Heart right ventricle (tissue), 16 donors: ENCODE data around the gene SULT2B1. TPM values are rescaled to one million over a fixed set of nuclear protein-coding genes. Genes with fewer than 3 reads are reported as not detected.

Experiments
- ATAC-seq, 8 donors: fragments of 200-7000 bp; cut with Tn5 transposase; one replicate each; pipeline ENCODE4 v1.9.1; 2020; ENCODE audit warnings: mild to moderate bottlenecking in 8 of 8, moderate library complexity in 8 of 8, moderate number of reproducible peaks in 1 of 8
- DNase-seq, 2 donors: peaks; one replicate each; pipeline ENCODE4 v3.0.0-alpha.2; 2020
- H3K27ac ChIP-seq, 10 donors: fragments of 200-600 bp; sonication (generic) in 2 of 10; one replicate each; pipeline versions ENCODE4 v1.5.0 to v1.8.0; 2020 to 2022; ENCODE audit warnings: mild to moderate bottlenecking in 3 of 10
- H3K27me3 ChIP-seq, 7 donors: fragments of 200-600 bp; one replicate each; pipeline ENCODE4 v1.8.0; 2021 to 2022; ENCODE audit warnings: mild to moderate bottlenecking in 2 of 7
- H3K36me3 ChIP-seq, 9 donors: fragments of 200-600 bp; sonication (generic) in 1 of 9; one replicate each; pipeline versions ENCODE4 v1.5.0 to v1.8.0; 2020 to 2022; ENCODE audit warnings: mild to moderate bottlenecking in 2 of 9
- H3K4me1 ChIP-seq, 9 donors: fragments of 200-600 bp; sonication (generic) in 1 of 9; one replicate each; pipeline versions ENCODE4 v1.5.0 to v1.8.0; 2020 to 2022; ENCODE audit warnings: mild to moderate bottlenecking in 4 of 9
- H3K4me3 ChIP-seq, 10 donors: fragments of 200-600 bp; sonication (generic) in 2 of 10; one replicate each; pipeline versions ENCODE4 v1.5.0 to v1.8.0; 2020 to 2022; ENCODE audit warnings: mild to moderate bottlenecking in 7 of 10, moderate library complexity in 2 of 10
- H3K9me3 ChIP-seq, 11 donors: fragments of 200-600 bp in 10 of 11; sonication (generic) in 2 of 11; one replicate each; pipeline versions ENCODE4 v1.5.0 to v1.8.0; 2013 to 2022; ENCODE audit warnings: mild to moderate bottlenecking in 2 of 11, control low read depth in 1 of 11, moderate library complexity in 1 of 11
- CTCF ChIP-seq, 9 donors: fragments of 200-600 bp; sonication (generic) in 2 of 9; IDR thresholded peaks; one replicate each; pipeline versions ENCODE4 v1.5.0 to v1.8.0; 2021 to 2022; ENCODE audit warnings: antibody characterized with exemption in 9 of 9, mild to moderate bottlenecking in 5 of 9, moderate library complexity in 1 of 9
- WGBS, 2 donors: extraction: QIAGEN DNeasy Blood & Tissue Kit; methylation state at CpG; one replicate each; pipeline ENCODE4 v1.1.7; 2013; ENCODE audit warnings: inconsistent platforms in 1 of 2; 5-methylcytosine and 5-hydroxymethylcytosine counted together
- intact Hi-C, 10 donors: fragments of 100-400 bp; cut with DNase I; formaldehyde crosslinking; loops; one replicate each; pipeline versions ENCODE4 v1.11.1 to v1.14.2; 2022
- polyA plus RNA-seq, 2 donors: library from polyadenylated mRNA; stranded (reverse); fragments of 200-250 nt; gene quantifications; one replicate each; pipeline ENCODE4 v1.2.3, GENCODE V29; 2013
- total RNA-seq, 10 donors: library from RNA; stranded (reverse); fragmentation: NEBNext Ultra II Directional in 3 of 10; extraction: Animal tissue kit (Norgen Biotek cat#: 25700) in 3 of 10; gene quantifications; one replicate each; pipeline versions ENCODE4 v1.2.1 to v1.2.4, GENCODE V29; 2021 to 2023
- donor health status: Arrhythmogenic right ventricular cardiomyopathy.
- donor health status: ischemic (EF 13 %, LVEDD 7.1; RV severe dilation, severe dysfunction).
- donor health status: healthy with polysubstance abuse.
- donor health status: DM: no; HTN: yes; CAD: no.
- donor health status: DM: no; HTN: no; CAD: no.
- donor health status: ischemic (EF 25% LVEDD 6.9; RV normal size, moderate dysfunction).
- donor health status: ischemic (EF 25% LVEDD 5.7; RV mildly dilated, moderate dysfunction).
- donor health status: healthy.
- donor health status: DM: yes; HTN: yes; CAD: no.
- donor health status: Ischemic cardiomyopathy.
- donor health status: ischemic (EF 35%, LVEDD 5.7; RV mildly dilated, moderate dysfunction).
- donor health status: nonischemic (EF 11% LVEDD 7.7; RV severe dilation, severe dysfunction).
- donor health status: DM: yes; HTN: yes; CAD: no.
- donor health status: PGD.
- donor health status: ischemic (EF 29% LVEDD 5.4; RV normal size, mild dysfunction).
- donor health status: nonischemic (EF 23%, LVEDD 6.1; RV moderate dilation, normal function).

The SULT2B1 gene
- total and polyA plus RNA-seq, 12 donors, result 0.13 to 0.70 (median 0.42) TPM; not detected in 7

GRCh38 chr19:48560095-48560530 lies 8.1 kb downstream of the SULT2B1 start:
- no peak for TF ChIP-seq CTCF (IDR thresholded peaks at IDR 0.05)
- Histone ChIP-seq H3K9me3 (no peaks in the 10 kb centered on the region), H3K27me3 (peaks cover 0 to 35% (median 18%) of the 10 kb centered on the region in 7 donors), H3K27ac (no peak overlapping the region), H3K4me1 (peaks cover 0 to 4% (median 0%) of the 10 kb centered on the region in 9 donors), H3K4me3 (no peak overlapping the region), H3K36me3 (no peaks in the 10 kb centered on the region)
- no peak for ATAC-seq
- 85% methylated on average over 6 of the region's 6 CpGs for WGBS, 2 donors
- DNase-seq, result no peak
- intact Hi-C loops, result no loop called here

- peaks cover 0 to 4% (median 0%) of the 10 kb centered on the region in 9 donors for H3K4me1 ChIP-seq
- peaks cover 0 to 34% (median 18%) of the 10 kb centered on the region in 7 donors for H3K27me3 ChIP-seq
- intact Hi-C loops, result no loop called here
- H3K4me3 ChIP-seq, result no peak overlapping the region
- H3K9me3 ChIP-seq, result no peaks in the 10 kb centered on the region
- no peaks in the 10 kb centered on the region for H3K36me3 ChIP-seq
- DNase-seq, result no peak
- no peak for ATAC-seq
- no peak overlapping the region for H3K27ac ChIP-seq
- 87 to 94% methylated on average over 11 of the region's 11 CpGs for WGBS, 2 donors
- no peak for TF ChIP-seq CTCF (IDR thresholded peaks at IDR 0.05)
These were observed 9.4 kb downstream of the SULT2B1 start for GRCh38 chr19:48561412-48561811.

- ATAC-seq (no peak), DNase-seq (no peak)
- intact Hi-C loops, result no loop called here
- H3K9me3 ChIP-seq, result no peaks in the 10 kb centered on the region
- H3K4me3 ChIP-seq, result no peak overlapping the region
- no peak overlapping the region for H3K27ac ChIP-seq
- peaks cover 0 to 13% (median 3%) of the 10 kb centered on the region in 7 donors for H3K27me3 ChIP-seq
- peaks cover 0 to 14% (median 8%) of the 10 kb centered on the region in 9 donors for H3K4me1 ChIP-seq
- TF ChIP-seq CTCF (IDR thresholded peaks at IDR 0.05), result no peak
- no peaks in the 10 kb centered on the region for H3K36me3 ChIP-seq
- WGBS, 2 donors, result 83 to 84% methylated on average over 7 of the region's 7 CpGs
These were observed 13.1 kb downstream of the SULT2B1 start for GRCh38 chr19:48565090-48565489.

- peak; percentile 80 to 84 for DNase-seq
- peak; percentile 95 to 100 (median 98) for ATAC-seq
- H3K36me3 ChIP-seq, result no peaks in the 10 kb centered on the region
- intact Hi-C loops, result no loop called here
- H3K9me3 ChIP-seq, result no peaks in the 10 kb centered on the region
- no peak for TF ChIP-seq CTCF (IDR thresholded peaks at IDR 0.05)
- peaks cover 0 to 14% (median 8%) of the 10 kb centered on the region in 9 donors for H3K4me1 ChIP-seq
- peak overlapping the region in 9 of 10 donors; percentile 16 to 76 (median 65) for H3K27ac ChIP-seq
- H3K4me3 ChIP-seq, result peak overlapping the region in 1 of 10 donors; percentile 17
- peaks cover 0 to 6% (median 0%) of the 10 kb centered on the region in 7 donors for H3K27me3 ChIP-seq
- 2 to 6% methylated on average over 19 of the region's 19 CpGs for WGBS, 2 donors
These were observed 16.4 kb downstream of the SULT2B1 start for GRCh38 chr19:48568345-48568886.
